AG04450 (cell line): Measurements from ENCODE around the gene DNAAF6. TPM values are rescaled to one million over a fixed set of nuclear protein-coding genes. Genes with fewer than 3 reads are reported as not detected.
"Not testable (repeated sequence)": the region's sequence is repeated elsewhere in the genome, so short reads cannot be mapped to it uniquely, and the experiment has no call there.

Experiments
- CTCF ChIA-PET: fragments of 300-600, 350-600 bp; formaldehyde crosslinking; extraction: SDS; loops from one replicate; lab custom pipeline; 2022; ENCODE audit warnings: antibody characterized with exemption, inconsistent platforms; lab: Charles Lee
- POLR2A ChIA-PET: fragments of 350-600 bp; formaldehyde crosslinking; extraction: SDS; loops from one replicate; lab custom pipeline; 2021; ENCODE audit warnings: antibody characterized with exemption, inconsistent platforms; lab: Yijun Ruan, JAX
- DNase-seq: peaks from one replicate; pipeline ENCODE4 v3.0.0-alpha.2; 2011; ENCODE audit warnings: low read depth, low spot score
- H3K27ac ChIP-seq: one replicate; pipeline ENCODE4 v1.5.1; 2012; ENCODE audit warnings: low read depth, low read length, control low read depth
- H3K27me3 ChIP-seq: one replicate; pipeline ENCODE4 v1.6.0; 2012; ENCODE audit warnings: low read length; ENCODE audit not compliant: control insufficient read depth, insufficient read depth
- H3K4me3 ChIP-seq: 2 replicates; pipeline ENCODE4 v1.5.1; 2011; ENCODE audit warnings: mild to moderate bottlenecking, low read depth, low read length, control low read depth
- H3K9me3 ChIP-seq: 2 replicates; pipeline ENCODE4 v1.5.1; 2012; ENCODE audit warnings: low read length; ENCODE audit not compliant: control insufficient read depth, insufficient read depth
- CTCF ChIP-seq: IDR thresholded peaks from 2 replicates; pipeline ENCODE4 v1.5.1; 2011; ENCODE audit warnings: low read depth, low read length, control low read depth, inconsistent platforms
- polyA plus RNA-seq: library from polyadenylated mRNA; depleted of rRNA; stranded (reverse); fragments of >200 nt; gene quantifications from 2 replicates; pipeline ENCODE4 v1.2.3, GENCODE V29; 2011

Gene DNAAF6
- polyA plus RNA-seq, 1 experiment = not detected

GRCh38 chrX:107171369-107172102 lies 34.9 kb upstream of the DNAAF6 start:
- no peak for DNase-seq
- Histone ChIP-seq H3K4me3 (no peak overlapping the region), H3K9me3 (no peaks in the 10 kb centered on the region), H3K27me3 (no peaks in the 10 kb centered on the region), H3K27ac (no peak overlapping the region)
- TF ChIP-seq CTCF = no peak
- CTCF ChIA-PET = no interaction called here
- POLR2A ChIA-PET = no interaction called here

- CTCF ChIA-PET = no interaction called here
- no peaks in the 10 kb centered on the region for H3K9me3 ChIP-seq
- POLR2A ChIA-PET = no interaction called here
- DNase-seq = no peak
- H3K27ac ChIP-seq = no peak overlapping the region
- no peaks in the 10 kb centered on the region for H3K27me3 ChIP-seq
- no peak overlapping the region for H3K4me3 ChIP-seq
- no peak for TF ChIP-seq CTCF
Measured at GRCh38 chrX:107197319-107197718, 9.1 kb upstream of the DNAAF6 start.

GRCh38 chrX:107198074-107198473 lies 8.3 kb upstream of the DNAAF6 start:
- H3K27me3 ChIP-seq, H3K4me3 ChIP-seq, H3K27ac ChIP-seq, CTCF ChIA-PET, DNase-seq, H3K9me3 ChIP-seq, POLR2A ChIA-PET: not testable (repeated sequence)

GRCh38 chrX:107199491-107199890 lies 6.9 kb upstream of the DNAAF6 start:
- Histone ChIP-seq H3K9me3 (no peaks in the 10 kb centered on the region), H3K27ac (no peak overlapping the region), H3K4me3 (no peak overlapping the region), H3K27me3 (no peaks in the 10 kb centered on the region)
- no peak for TF ChIP-seq CTCF
- DNase-seq = no peak
- POLR2A ChIA-PET = no interaction called here
- CTCF ChIA-PET = no interaction called here

- CTCF ChIA-PET = no interaction called here
- DNase-seq = no peak
- Histone ChIP-seq H3K4me3 (no peak overlapping the region), H3K27ac (no peak overlapping the region), H3K9me3 (no peaks in the 10 kb centered on the region), H3K27me3 (no peaks in the 10 kb centered on the region)
- POLR2A ChIA-PET = no interaction called here
- no peak for TF ChIP-seq CTCF
Measured at GRCh38 chrX:107204068-107204605, 2.3 kb upstream of the DNAAF6 start.
